ENCODE measurements around the gene AMPH.

The AMPH gene

DNA sequence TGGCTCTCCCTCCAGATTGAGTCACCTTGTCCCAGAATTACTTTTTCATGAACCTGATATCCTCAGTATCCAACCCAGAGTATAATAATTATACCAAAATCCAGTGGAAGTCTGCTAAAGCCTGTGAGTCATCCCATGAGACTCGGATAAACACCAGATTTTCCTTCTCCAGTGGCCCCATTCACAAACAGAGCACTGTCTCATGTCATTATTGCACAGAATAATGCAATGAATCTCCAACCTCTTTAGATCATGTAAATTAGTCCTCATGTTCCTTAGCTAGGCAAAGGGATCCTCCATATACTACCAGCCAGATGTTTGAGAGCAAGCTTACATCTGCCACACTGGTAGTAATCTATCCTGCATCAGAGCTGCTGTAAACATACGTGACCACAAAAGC lies 89.0 kb downstream of the AMPH start:
- no peak for DNase-seq (ENCODE audit: low read depth in 2 of 2)

DNA sequence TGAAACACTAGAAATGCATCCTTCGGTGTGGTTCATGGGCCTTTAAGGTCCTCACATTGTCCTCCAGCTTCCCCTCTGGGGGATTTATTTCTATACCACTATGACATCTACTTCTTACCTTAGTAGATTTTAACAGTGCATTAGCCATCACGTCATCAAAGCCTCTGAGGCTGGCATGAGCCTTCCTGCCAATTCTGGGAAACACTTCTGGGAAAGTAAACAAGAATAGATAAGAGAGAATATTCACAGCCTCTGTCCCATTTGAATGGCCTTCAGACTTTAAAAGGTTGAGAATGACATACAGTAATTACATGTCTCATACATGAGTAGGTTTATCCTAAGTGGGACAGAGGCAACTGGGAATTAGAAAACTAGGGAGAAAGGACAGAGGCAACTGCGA lies 89.7 kb downstream of the AMPH start:
- DNase-seq (ENCODE audit: low read depth in 2 of 2): no peak

DNA sequence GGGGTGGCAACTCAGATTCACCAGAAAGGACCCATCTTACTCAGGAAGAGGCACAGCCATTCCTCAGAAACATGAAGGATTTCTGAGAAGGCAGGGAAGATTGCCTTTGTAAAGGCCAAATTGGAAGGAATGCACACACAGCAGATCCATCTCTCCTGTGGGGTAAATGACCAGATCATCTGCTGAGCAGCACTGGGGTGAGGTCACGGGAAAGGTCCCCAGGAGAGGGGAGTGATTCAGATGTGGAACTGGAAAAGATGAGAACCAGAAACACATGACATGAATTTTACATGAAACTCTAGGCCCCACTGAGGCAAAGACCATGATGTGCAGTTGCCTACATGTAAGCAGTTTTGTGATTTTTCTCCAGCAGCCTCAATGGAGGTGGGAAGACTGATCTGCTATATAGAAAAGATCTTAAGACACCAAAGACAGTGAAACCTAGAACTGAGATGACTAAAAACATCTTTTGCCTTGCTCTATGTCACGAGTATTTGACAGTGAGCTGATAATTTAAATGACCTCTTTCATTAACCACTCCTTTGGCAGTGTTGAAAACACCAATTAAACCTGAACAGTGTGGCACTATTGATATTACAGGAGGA lies 91.6 kb downstream of the AMPH start:
- DNase-seq (ENCODE audit: low read depth in 2 of 2): no peak

DNA sequence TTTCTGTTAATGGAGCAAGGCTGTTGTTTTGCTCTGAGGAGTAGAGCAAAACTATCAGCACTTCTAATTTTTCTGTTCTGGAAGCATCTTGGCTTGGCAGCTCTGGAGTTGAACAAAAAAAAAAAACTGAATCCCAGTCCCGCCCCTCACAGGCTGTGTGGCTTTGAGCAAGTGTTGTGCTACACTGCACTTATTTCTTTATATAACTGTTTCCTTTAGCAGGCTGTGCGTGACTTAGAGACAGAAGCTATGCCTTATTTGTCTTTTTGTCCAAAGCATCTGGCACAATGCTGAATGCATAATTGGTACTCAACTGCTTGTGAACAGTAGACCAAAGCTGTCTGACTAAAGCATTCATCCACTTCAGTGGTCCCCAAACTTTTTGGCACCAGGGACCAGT lies 96.1 kb downstream of the AMPH start:
- DNase-seq (ENCODE audit: low read depth in 2 of 2): no peak

DNA sequence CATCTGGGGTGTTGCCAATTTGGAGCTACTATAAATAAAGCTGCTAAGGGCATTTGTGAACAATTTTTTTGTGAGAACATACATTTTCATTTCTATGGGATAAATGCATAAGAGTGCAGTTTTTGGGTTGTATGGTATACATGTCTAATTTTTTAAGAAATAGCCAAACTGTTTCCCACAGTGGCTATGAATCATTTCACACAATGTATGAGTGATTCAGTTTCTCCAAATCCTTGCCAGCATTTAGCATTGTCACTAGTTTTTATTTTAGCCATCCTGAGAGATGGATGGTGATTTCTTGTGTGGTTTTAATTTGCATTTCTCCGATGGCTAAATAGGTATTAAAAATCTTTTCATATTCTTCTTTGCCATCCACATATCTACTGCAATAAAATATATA lies 105.3 kb downstream of the AMPH start:
- no peak for DNase-seq (ENCODE audit: low read depth in 2 of 2)

DNA sequence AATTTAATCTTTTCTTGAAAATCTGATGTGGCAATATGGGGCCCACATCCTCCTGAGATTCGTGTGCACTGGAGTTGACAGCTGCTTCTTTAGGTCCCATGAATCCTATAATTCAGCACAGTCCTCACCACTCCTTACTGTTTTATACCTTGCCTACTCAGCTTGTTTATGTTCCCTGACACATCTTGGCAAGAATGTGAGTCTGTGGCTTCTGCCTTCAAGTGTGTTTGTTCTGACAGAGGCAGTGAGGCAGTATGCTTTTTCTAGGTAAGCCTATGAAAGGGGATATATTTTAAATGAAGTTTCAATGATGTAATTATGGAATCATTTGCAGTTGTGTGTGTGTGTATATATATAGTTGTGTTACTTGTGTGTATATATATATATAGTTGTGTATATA lies 106.4 kb downstream of the AMPH start:
- DNase-seq (ENCODE audit: low read depth in 2 of 2): no peak

DNA sequence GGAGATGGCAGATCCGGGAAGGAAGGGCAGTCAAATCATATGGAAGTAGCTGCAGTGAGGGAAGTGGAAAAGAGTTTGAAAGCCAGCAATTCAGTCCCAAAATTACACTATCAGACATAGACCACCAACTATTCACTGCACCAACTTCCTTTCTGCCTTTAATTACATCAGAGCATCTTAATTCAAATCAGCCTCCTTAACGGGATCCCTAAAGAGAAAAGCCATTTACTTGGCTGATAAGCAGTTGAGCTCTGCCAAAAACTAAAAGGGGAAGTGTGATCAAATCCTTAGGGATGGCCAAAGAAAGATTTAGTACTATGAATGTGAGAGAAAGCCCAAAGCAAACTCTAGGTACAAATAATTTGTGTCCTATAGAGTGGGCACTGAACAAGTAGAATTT lies 110.4 kb downstream of the AMPH start:
- no peak for DNase-seq (ENCODE audit: low read depth in 2 of 2)

DNA sequence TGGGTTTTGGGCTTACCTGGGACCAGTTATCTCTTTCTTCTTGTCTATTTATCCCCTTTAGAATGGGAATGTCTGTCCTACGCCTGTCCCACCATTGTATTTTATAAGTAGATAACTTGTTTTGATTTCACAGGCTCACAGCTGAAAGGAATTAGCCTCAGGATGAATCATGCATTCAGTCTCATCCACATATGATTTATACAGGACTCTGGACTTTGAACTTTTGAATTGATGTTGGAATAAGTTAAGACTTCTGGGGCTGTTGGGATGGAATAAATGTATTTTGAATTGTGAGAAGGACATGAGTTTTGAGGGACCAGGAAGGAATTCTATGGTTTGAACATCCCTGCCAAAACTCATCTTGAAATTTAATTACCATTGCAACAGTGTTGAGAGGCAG lies 112.6 kb downstream of the AMPH start:
- DNase-seq (ENCODE audit: low read depth in 2 of 2): no peak

DNA sequence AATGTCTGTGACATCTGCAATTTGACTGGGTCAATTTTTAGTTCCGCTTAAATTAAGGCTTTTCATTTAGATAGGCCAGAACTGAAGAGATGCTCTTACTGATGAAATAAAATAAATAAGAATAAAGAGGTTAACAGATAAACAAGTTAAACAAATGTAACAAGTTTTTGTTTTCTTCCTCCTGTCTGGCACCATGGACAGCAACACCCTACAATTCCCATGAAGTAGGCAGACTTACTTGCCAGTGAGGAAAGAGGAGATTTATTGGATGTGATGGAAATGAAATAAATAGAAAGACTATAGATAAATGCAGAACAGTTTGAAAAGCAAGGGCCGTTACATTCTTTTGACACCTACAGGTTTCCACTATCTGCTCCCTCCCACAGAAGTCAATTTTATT lies 118.5 kb downstream of the AMPH start:
- DNase-seq (ENCODE audit: low read depth in 2 of 2): no peak

DNA sequence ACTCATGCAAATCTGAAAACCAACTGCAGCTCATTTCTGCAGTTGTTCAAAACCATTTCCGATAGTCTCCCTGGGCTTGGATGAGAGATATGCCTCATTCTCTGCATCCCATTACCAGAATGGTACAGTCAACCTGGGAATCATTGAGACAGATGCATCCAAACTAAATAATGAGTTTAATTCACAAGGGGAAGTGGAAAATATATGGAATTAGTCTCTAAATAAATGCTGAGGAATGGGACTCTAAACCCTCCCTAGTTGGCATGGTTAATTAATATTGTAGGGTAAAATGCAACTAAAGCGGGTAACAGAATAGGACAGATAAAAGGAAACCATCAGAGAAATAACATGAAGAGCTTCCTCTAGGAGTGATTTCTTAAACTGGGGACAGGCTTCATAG lies 118.9 kb downstream of the AMPH start:
- DNase-seq (ENCODE audit: low read depth in 2 of 2): no peak

DNA sequence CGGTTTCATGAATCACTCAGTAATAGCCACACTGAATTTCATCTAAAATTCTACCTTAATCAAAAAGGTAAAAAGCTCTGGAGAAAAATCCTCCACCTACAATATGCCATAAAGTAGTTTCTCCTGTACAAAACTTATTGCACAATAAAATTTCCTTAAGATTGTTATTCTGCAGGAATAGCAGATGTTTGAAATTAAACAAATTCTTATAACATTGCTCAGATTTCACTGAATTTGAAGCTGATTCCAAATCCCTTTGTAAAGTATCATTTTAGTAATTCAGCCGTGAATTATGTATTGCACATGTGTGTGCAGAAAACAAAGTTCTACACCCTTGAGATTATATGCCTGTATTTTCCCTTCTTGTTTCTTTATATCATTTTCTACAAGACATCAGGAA lies 123.8 kb downstream of the AMPH start:
- DNase-seq (ENCODE audit: low read depth in 2 of 2): no peak

DNA sequence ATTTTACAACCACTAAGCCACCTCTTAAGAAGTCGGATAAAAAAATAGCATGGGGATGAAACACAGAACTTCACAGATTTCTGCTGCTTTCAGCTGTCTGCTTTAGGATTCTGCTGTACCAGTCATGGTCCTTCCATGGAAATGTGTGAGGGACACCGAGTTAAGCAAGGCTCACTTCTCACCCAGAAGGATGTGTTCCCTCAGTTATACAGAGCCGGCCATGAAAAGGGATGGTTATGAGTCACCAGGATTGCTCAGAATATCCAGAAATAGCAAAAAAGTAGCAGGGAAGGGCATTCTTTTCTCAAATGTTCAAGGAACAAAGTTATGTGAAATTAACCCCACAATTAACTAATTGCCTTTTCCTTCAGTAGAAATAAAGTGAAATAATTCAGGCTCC lies 124.4 kb downstream of the AMPH start:
- DNase-seq (ENCODE audit: low read depth in 2 of 2): no peak

DNA sequence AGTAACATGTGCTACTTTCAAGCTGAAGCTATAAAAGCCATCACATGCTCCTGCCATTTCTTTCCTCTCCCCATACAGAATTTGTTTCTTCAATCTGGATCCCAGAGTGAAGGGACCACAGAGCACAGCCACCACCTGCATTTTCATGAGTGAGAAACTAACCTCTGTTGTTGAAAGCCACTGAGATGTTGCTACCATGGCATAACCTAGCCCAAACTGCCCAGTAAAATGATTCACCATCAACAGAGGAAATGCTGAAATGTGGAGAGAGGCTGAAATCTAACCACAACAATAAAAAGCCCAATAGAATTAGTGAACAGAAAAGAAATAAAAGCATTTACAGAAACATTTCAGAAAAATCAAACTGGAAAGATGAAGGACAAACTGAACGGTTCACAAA lies 125.2 kb downstream of the AMPH start:
- no peak for DNase-seq (ENCODE audit: low read depth in 2 of 2)

DNA sequence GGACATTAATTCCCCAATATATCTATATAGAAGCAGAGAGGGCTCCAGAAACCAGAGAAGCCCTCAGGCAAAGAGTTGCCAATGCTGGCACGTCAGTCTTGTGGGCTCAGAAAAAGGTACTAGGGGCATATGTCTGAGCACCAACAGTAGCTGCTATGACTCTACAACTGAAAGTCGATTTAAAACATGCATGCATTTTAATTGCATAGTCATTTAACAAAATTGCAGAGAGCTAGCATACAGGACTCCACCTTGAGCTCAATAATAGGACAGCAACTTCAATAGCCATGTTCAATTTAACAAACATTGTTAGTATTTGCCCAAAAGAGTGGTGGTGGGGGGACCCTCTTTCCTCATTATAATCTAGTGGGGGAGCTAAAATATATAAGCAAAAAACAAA lies 126.5 kb downstream of the AMPH start:
- no peak for DNase-seq (ENCODE audit: low read depth in 2 of 2)

DNA sequence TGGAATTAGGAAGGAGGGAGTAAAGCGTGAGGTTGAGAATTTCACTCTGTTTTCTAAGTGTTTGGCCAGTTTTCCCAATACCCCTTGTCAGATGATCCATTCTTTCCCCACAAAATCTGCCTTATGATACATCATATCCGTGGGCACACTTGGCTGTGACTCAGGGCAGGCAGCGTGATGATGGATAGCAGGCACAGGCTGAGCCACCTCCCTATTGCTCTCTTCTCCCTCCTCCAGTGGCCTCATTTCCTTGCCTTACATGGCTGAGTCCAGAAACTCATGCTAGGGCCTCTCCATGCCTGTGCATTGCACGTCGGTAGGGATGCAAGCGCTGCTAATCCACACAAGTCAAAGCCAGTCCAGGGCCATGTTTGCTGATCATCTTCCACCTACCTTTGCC lies 128.3 kb downstream of the AMPH start:
- DNase-seq (ENCODE audit: low read depth in 2 of 2): no peak

DNA sequence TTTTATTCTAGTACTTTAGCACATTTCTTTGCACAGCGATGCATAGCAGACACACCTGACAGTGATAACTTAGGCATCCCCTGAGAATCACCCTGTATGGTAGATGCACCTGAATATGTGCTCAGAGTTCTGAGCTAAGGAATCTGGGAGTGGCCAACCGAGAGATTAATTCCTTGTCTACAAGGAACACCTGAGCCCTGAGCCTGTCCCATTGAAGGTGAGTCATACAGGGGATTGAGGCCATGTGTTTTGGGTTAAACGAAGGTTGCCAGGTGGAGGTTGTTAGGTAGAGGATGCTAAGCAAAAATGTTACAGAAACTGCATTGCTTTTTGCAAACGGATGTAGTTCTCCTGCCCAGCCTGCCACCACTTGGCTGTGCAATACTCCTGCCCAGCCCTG lies 128.9 kb downstream of the AMPH start:
- no peak for DNase-seq (ENCODE audit: low read depth in 2 of 2)

DNA sequence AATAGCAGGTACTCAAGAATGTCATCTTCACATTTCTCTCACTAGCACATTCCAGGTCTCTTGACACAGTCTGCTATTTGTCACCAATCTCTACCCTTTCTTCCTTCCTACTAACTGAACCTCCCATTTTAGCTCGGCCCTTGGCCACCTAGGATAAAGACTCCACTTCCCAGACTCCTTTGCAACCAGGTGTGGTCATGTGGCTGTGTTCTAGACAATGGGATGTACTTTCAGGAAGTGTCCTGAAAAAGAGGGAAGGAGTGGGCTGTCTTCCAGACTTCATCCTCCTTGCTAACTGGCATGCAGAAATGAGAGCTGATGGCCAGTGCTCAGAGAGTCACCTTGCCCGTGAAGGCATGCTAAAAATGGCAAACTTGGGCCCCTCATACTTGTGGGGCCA lies 139.2 kb downstream of the AMPH start:
- no peak for DNase-seq (ENCODE audit: low read depth in 2 of 2)

DNA sequence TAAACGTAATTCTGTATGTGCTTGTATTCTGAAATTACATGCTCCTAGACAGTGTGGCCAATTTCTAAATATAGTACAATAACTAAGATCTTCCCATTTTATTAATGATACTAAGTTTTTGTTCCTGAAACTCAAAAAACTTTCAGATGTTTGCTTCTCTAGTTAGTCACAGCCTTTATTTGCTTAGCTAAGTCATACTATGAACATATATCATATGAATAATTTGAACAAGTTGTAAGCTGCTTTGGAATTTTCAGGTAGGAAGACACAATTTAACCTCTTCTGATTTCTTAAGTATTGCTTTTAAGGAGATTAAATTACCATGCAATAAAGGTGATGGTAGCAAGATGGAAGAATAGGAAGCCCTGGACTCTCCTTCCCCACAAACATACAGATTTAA lies 148.7 kb downstream of the AMPH start:
- DNase-seq (ENCODE audit: low read depth in 2 of 2): no peak

DNA sequence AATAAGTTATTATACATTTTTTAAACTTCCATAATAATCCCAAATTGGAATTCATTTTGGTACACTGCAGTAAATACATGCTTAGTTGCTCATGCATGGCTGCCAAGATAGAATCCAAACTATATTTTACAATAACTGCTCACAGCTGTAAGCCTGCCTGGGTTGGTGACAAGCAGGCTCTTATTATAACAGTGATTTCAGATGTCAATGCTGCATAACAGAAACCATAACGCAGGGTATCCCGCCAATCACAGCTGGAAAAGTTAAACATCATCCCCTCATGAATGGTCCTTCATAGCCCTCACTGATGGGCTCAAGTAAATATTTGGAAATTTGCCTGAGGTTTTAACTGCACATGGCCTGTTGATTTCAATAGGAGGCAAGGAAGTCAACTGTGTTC lies 149.8 kb downstream of the AMPH start:
- DNase-seq (ENCODE audit: low read depth in 2 of 2): no peak

DNA sequence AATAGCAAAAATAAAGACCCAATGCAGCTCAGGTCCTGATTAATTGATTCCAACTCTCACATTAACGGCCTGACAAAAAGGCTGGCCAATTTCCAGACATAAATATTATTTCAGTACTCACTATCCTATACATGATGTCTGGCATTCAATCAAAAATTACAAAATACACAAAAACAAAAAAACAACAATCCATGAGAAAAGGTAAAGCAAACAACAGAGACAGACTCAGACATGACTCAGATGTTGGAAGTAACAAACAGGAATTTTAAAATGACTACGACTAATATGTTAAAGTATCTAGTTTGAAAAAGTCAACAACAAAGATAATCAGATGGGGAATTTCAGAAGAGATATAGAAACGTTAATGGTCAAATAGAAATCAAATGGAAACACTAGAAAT lies 152.8 kb downstream of the AMPH start:
- no peak for DNase-seq (ENCODE audit: low read depth in 2 of 2)

DNA sequence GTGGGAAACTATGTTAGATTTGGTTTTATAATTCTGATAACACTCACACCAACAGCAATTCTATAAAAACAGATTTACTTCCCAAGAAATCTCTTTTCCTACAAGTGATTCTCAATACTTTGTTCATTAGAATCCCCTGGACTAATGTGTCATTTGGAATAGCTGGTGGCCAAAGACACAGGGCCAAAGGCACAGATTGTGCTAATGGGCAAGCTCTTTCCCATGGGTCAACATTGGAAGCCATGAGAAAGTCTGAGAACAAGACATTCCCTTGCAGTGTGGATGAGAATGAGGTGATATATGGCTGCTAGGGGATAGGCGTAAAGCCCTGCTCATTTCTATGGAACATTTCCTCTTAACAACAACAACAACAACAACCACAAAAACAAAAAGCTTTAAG lies 153.8 kb downstream of the AMPH start:
- DNase-seq (ENCODE audit: low read depth in 2 of 2): no peak

DNA sequence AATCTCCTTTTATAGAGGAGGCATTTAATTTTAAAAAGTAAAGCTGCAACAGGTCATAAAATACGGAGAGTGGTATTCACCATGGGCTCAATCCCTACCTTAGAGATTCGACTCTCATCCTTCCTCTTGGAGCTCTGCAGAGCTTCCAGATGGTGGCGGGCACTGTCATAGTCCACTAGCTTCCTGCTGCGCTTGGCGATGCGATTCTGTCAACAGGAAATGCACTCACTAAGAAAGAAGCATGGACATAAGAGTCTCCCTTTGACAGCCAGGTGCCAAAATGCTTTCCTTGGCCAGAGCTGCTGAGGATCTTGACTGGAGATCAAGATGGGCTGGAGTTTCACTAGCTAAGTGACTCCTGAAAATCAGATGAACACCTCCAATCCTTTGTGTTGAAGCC lies 154.4 kb downstream of the AMPH start:
- DNase-seq (ENCODE audit: low read depth in 2 of 2): no peak

DNA sequence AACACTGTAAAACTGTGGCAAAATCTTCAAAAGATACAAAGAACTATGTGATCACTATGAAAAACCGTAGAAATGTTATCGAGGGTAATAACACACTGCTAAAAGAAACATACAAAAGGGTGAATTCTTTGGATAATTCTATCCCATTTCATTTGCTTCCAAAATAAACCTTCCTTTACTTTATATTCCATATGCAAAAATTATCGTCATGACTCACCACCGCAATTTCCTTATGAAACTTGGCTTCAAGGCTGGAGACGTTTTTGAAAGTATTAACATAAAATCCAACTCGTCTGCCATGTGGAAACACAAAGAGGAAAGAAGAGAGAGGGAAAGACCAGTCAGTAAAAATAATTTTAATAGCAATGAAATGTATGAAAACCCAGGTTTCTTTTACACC lies 165.2 kb downstream of the AMPH start:
- DNase-seq (ENCODE audit: low read depth in 2 of 2): no peak

DNA sequence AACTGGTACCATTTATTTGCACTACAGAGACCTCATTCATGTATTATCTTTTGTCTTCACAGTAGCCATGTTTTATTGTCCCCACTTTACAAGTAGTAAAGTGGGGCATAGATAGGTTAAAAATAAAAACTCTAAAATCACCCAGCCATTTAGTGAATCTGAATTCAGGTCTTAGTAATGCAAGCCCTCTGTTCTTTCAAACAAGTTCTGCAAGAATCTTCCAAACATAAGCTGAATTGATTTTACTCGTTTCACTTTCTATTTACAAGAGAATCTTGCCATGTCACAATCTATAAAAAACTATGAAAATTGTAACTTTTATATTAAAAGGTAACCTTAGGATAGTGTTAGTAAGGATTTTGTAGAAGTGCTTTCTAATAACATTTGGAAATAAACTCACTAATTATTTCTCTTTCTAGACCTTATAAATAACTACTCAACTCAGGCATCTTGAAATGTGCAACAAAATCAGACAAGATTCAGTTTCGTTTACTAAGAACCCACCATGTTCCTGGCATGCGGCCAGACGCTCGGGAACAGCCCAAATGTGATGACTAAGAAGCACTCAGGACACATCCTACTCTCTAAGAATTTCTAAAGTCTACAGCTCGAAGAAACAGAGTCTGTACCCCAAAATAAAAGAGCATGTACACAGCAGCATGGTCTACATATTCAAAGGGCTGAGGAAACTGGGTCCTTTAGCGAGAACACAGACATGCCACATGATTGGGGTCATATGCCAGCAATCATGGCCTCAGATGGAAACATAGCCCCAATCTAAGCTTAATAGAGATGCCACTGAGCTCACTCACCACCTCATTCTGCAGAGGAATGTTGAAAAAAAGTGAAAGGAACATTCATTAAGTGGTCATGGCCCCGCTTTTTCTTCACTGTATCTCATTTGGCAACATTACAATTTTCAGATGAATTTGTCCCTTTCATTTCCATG lies 167.6 kb downstream of the AMPH start:
- peak; percentile 66 to 80 for DNase-seq (ENCODE audit: low read depth in 2 of 2)

All from stimulated activated CD4-positive, alpha-beta T cell treated with anti-CD3 and anti-CD28 coated beads, Interleukin-1b, Interleukin-23, amount 100 ng/mL, for 4 hours (primary cell).